HFF-Myc (cell line): ENCODE measurements around the gene DUS1L.
A peak's percentile ranks its signal among the peaks of the same experiment; 100 is the strongest.

Experiments
- DNase-seq: peaks from one replicate; pipeline ENCODE4 v3.0.0-alpha.2; 2011; ENCODE audit warnings: low read depth; ENCODE audit errors: extremely low read depth
- H3K4me3 ChIP-seq: replicated peaks from 2 replicates; pipeline ENCODE4 v1.5.1; 2011; ENCODE audit warnings: low read depth, mild to moderate bottlenecking, control low read depth, low read length
- CTCF ChIP-seq: IDR thresholded peaks from 2 replicates; pipeline ENCODE4 v1.5.1; 2012; ENCODE audit warnings: mild to moderate bottlenecking, low read depth, low read length, control low read depth; ENCODE audit errors: missing control alignments

DUS1L gene

GRCh38 chr17:82065638-82066303, at the start of gene DUS1L:
TSS of gene DUS1L (minus strand) at chr17:82065804. CDS start at chr17:82065059, 745 bp downstream.
- no peak for TF ChIP-seq CTCF
- no peak for DNase-seq

GRCh38 chr17:82114872-82115271, 49.3 kb upstream of the DUS1L start:
- DNase-seq: no peak
- H3K4me3 ChIP-seq: no peak overlapping the region
- TF ChIP-seq CTCF: no peak

More at GRCh38 chr17:82065638-82066303, at the start of gene DUS1L:
- H3K4me3 ChIP-seq: peak within 1 kb of the TSS; percentile 86

- DNase-seq: no peak
- no peak overlapping the region for H3K4me3 ChIP-seq
- no peak for TF ChIP-seq CTCF
Observed at GRCh38 chr17:82114447-82114846, 48.8 kb upstream of the DUS1L start.

- no peak overlapping the region for H3K4me3 ChIP-seq
- no peak for DNase-seq
- no peak for TF ChIP-seq CTCF
Observed at GRCh38 chr17:82113941-82114340, 48.3 kb upstream of the DUS1L start.

GRCh38 chr17:82113422-82113821, 47.8 kb upstream of the DUS1L start:
- no peak for DNase-seq
- H3K4me3 ChIP-seq: no peak overlapping the region
- no peak for TF ChIP-seq CTCF

GRCh38 chr17:82112914-82113311, 47.3 kb upstream of the DUS1L start:
- no peak for DNase-seq
- H3K4me3 ChIP-seq: no peak overlapping the region
- TF ChIP-seq CTCF: no peak
